Mesangial cell (primary cell): ENCODE data around the gene PGLYRP2. TPM values are rescaled to one million over a fixed set of nuclear protein-coding genes. Genes with fewer than 3 reads are reported as not detected.

Experiments
- total RNA-seq: library from RNA; depleted of rRNA; stranded (reverse); fragments of >200 nt; gene quantifications from 2 replicates; pipeline ENCODE4 v1.2.3, GENCODE V29; 2015

The PGLYRP2 gene
- not detected in 2 replicates for total RNA-seq

GRCh38 chr19:15479391-15480345, at the start of gene PGLYRP2:
TSS of gene PGLYRP2 (minus strand) at chr19:15479501. CDS start at chr19:15479371, 130 bp downstream.

GRCh38 chr19:15508035-15508710, 28.9 kb upstream of the PGLYRP2 start, which contains the start of gene CYP4F22:
TSS of gene CYP4F22 (plus strand) at chr19:15508525. CDS start at chr19:15525337, 16,812 bp downstream.

GRCh38 chr19:15464394-15465385, 14.6 kb downstream of the PGLYRP2 start, which contains the start of gene RASAL3:
TSS of gene RASAL3 (minus strand) at chr19:15464544. CDS start at chr19:15464358, 186 bp downstream.

GRCh38 chr19:15449620-15450527, 29.4 kb downstream of the PGLYRP2 start, which contains the start of gene WIZ:
TSS of gene WIZ (minus strand) at chr19:15449956. CDS start at chr19:15448307, 1,649 bp downstream.

Other genes with a start within 250 kb of the PGLYRP2 start
- gene EPHX3, start 247.1 kb downstream of the PGLYRP2 start, total RNA-seq: 0.38 TPM in 1 of 2 replicates, not detected in the other
- gene BRD4, start 147.0 kb downstream of the PGLYRP2 start, total RNA-seq: 24.9 and 33.2 TPM in 2 replicates
- 16.9 and 19.4 TPM in 2 replicates for gene AKAP8, start 99.7 kb downstream of the PGLYRP2 start, total RNA-seq
- gene AKAP8L, start 60.5 kb downstream of the PGLYRP2 start, total RNA-seq: 49.7 and 75.8 TPM in 2 replicates
- gene WIZ, start 29.5 kb downstream of the PGLYRP2 start, total RNA-seq: 52.9 and 53.0 TPM in 2 replicates
- gene RASAL3, start 15.0 kb downstream of the PGLYRP2 start, total RNA-seq: 0.25 TPM in 1 of 2 replicates, not detected in the other
- not detected in 2 replicates for gene CYP4F22, start 29.0 kb upstream of the PGLYRP2 start, total RNA-seq
- not detected in 2 replicates for gene CYP4F8, start 135.7 kb upstream of the PGLYRP2 start, total RNA-seq
- not detected in 2 replicates for gene CYP4F3, start 161.4 kb upstream of the PGLYRP2 start, total RNA-seq
- gene CYP4F12, start 193.6 kb upstream of the PGLYRP2 start, total RNA-seq: not detected in 2 replicates
- not detected in 2 replicates for gene OR10H2, start 248.5 kb upstream of the PGLYRP2 start, total RNA-seq